Measurements from ENCODE around the gene EZH1.

EZH1 gene

GRCh38 chr17:42675965-42676423 is 68.8 kb downstream of the EZH1 start:
- peak; percentile 3; the same call in 2 of the 3 replicates for ATAC-seq
- TF ChIP-seq CREB5 (CRISPR knock-in tag; IDR thresholded peaks at IDR 0.05; ENCODE audit: low read depth) (no peak), PATZ1 (CRISPR knock-in tag; IDR thresholded peaks at IDR 0.05; ENCODE audit: borderline replicate concordance) (peak; percentile 54; the same call in 1 of the 2 replicates)

GRCh38 chr17:42675348-42675964 is 69.4 kb downstream of the EZH1 start:
- ATAC-seq: no peak

GRCh38 chr17:42674755-42675347 is 70.0 kb downstream of the EZH1 start:
- TF ChIP-seq SNAI2 (CRISPR knock-in tag; IDR thresholded peaks at IDR 0.05) (no peak), CSRNP3 (CRISPR knock-in tag; IDR thresholded peaks at IDR 0.05) (no peak), ISL1 (CRISPR knock-in tag; IDR thresholded peaks at IDR 0.05) (no peak), PATZ1 (CRISPR knock-in tag; IDR thresholded peaks at IDR 0.05; ENCODE audit: borderline replicate concordance) (no peak), ZNF565 (CRISPR knock-in tag; conservative IDR thresholded peaks at IDR 0.05; ENCODE audit: low read depth) (no peak), GLIS3 (CRISPR knock-in tag; IDR thresholded peaks at IDR 0.05) (no peak), TOX (CRISPR knock-in tag; IDR thresholded peaks at IDR 0.05; ENCODE audit: borderline replicate concordance) (no peak), ZNF70 (CRISPR knock-in tag; IDR thresholded peaks at IDR 0.05) (no peak), ARNTL (CRISPR knock-in tag; IDR thresholded peaks at IDR 0.05; ENCODE audit: borderline replicate concordance, low read depth) (no peak), ZC3H10 (CRISPR knock-in tag; IDR thresholded peaks at IDR 0.05) (no peak), ZNF8 (CRISPR knock-in tag; IDR thresholded peaks at IDR 0.05) (no peak)
- ATAC-seq: no peak

More at GRCh38 chr17:42675348-42675964, 69.4 kb downstream of the EZH1 start:
- no peak for TF ChIP-seq POU6F1 (CRISPR knock-in tag; IDR thresholded peaks at IDR 0.05; ENCODE audit: borderline replicate concordance, low read depth)
- TF ChIP-seq ZNF8 (CRISPR knock-in tag; IDR thresholded peaks at IDR 0.05): no peak
- no peak for TF ChIP-seq TOX (CRISPR knock-in tag; IDR thresholded peaks at IDR 0.05; ENCODE audit: borderline replicate concordance)
- no peak for TF ChIP-seq PPARA (CRISPR knock-in tag; IDR thresholded peaks at IDR 0.05; ENCODE audit: borderline replicate concordance)
- TF ChIP-seq BACH2 (CRISPR knock-in tag; IDR thresholded peaks at IDR 0.05; ENCODE audit: borderline replicate concordance): no peak
- TF ChIP-seq PATZ1 (CRISPR knock-in tag; IDR thresholded peaks at IDR 0.05; ENCODE audit: borderline replicate concordance): no peak
- no peak for TF ChIP-seq GLIS3 (CRISPR knock-in tag; IDR thresholded peaks at IDR 0.05)
- TF ChIP-seq ZNF565 (CRISPR knock-in tag; conservative IDR thresholded peaks at IDR 0.05; ENCODE audit: low read depth): no peak
- TF ChIP-seq CREB5 (CRISPR knock-in tag; IDR thresholded peaks at IDR 0.05; ENCODE audit: low read depth): no peak
- no peak for TF ChIP-seq OSR1 (CRISPR knock-in tag; IDR thresholded peaks at IDR 0.05)
- TF ChIP-seq ZNF70 (CRISPR knock-in tag; IDR thresholded peaks at IDR 0.05): no peak

Data from SK-N-SH treated with all-trans-retinoic acid at 6 μM for 48 hours (cell line).